ENCODE measurements around the gene CKM. TPM values are rescaled to one million over a fixed set of nuclear protein-coding genes. Genes with fewer than 3 reads are reported as not detected.

Gene CKM
- total RNA-seq, 1 donor from 2014 or later: not detected

DNA sequence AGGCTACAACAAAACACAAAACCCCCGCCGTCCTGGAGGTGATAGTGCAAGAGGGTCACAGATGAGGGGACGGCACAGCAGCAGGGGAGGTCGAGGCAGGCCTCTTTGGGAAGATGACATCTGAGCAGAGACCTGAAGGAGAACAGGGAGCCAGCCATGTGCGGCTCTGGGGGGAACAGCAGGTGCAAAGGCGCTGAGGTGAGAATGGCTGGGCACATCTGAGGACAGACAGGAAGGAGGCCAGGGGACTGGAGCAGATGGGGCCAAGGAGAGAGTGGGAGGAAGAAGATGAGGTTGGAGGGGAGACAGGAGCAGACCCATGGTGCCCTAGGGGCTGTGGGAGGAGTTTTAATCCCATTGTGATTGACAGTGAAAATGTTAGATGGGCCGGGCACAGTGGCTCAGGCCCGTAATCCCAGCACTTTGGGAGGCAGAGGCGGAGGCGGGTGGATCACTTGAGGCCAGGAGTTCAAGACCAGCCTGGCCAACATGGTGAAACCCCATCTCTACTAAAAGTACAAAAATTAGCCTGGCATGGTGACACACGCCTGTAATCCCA lies 1.8 kb upstream of the CKM start:
- H3K4me3 Mint-ChIP-seq: no peak overlapping the region
- no peak overlapping the region for H3K27ac Mint-ChIP-seq (ENCODE audit: unreplicated experiment)
- no peaks in the 10 kb centered on the region for H3K9me3 Mint-ChIP-seq
- no peaks in the 10 kb centered on the region for H3K36me3 Mint-ChIP-seq (ENCODE audit: low read depth)
- peaks cover 18% of the 10 kb centered on the region for H3K4me1 Mint-ChIP-seq
- TF ChIP-seq, protein P1, sequence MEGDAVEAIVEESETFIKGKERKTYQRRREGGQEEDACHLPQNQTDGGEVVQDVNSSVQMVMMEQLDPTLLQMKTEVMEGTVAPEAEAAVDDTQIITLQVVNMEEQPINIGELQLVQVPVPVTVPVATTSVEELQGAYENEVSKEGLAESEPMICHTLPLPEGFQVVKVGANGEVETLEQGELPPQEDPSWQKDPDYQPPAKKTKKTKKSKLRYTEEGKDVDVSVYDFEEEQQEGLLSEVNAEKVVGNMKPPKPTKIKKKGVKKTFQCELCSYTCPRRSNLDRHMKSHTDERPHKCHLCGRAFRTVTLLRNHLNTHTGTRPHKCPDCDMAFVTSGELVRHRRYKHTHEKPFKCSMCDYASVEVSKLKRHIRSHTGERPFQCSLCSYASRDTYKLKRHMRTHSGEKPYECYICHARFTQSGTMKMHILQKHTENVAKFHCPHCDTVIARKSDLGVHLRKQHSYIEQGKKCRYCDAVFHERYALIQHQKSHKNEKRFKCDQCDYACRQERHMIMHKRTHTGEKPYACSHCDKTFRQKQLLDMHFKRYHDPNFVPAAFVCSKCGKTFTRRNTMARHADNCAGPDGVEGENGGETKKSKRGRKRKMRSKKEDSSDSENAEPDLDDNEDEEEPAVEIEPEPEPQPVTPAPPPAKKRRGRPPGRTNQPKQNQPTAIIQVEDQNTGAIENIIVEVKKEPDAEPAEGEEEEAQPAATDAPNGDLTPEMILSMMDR (conservative IDR thresholded peaks at IDR 0.05): no peak
- peaks cover 24% of the 10 kb centered on the region for H3K27me3 Mint-ChIP-seq (ENCODE audit: low read depth)
- DNase-seq (ENCODE audit: low read depth, low spot score): no peak

- Mint-ChIP-seq H3K27me3 (ENCODE audit: low read depth) (peaks cover 24% of the 10 kb centered on the region), H3K36me3 (ENCODE audit: low read depth) (no peaks in the 10 kb centered on the region), H3K27ac (ENCODE audit: unreplicated experiment) (no peak overlapping the region), H3K4me3 (peak overlapping the region; percentile 15), H3K9me3 (no peaks in the 10 kb centered on the region), H3K4me1 (peaks cover 18% of the 10 kb centered on the region)
- TF ChIP-seq, protein P1 (conservative IDR thresholded peaks at IDR 0.05): no peak
- no peak for DNase-seq (ENCODE audit: low read depth, low spot score)
These were observed 1.0 kb upstream of the CKM start for GRCh38 chr19:45323671-45324081.

- H3K4me1 Mint-ChIP-seq: peaks cover 24% of the 10 kb centered on the region
- DNase-seq (ENCODE audit: low read depth, low spot score): no peak
- no peaks in the 10 kb centered on the region for H3K36me3 Mint-ChIP-seq (ENCODE audit: low read depth)
- no peak overlapping the region for H3K27ac Mint-ChIP-seq (ENCODE audit: unreplicated experiment)
- H3K27me3 Mint-ChIP-seq (ENCODE audit: low read depth): peaks cover 38% of the 10 kb centered on the region
- TF ChIP-seq, protein P1 (conservative IDR thresholded peaks at IDR 0.05): no peak
- H3K9me3 Mint-ChIP-seq: no peaks in the 10 kb centered on the region
- no peak overlapping the region for H3K4me3 Mint-ChIP-seq
These were observed 364 bp downstream of the CKM start for GRCh38 chr19:45322311-45322710.

DNA sequence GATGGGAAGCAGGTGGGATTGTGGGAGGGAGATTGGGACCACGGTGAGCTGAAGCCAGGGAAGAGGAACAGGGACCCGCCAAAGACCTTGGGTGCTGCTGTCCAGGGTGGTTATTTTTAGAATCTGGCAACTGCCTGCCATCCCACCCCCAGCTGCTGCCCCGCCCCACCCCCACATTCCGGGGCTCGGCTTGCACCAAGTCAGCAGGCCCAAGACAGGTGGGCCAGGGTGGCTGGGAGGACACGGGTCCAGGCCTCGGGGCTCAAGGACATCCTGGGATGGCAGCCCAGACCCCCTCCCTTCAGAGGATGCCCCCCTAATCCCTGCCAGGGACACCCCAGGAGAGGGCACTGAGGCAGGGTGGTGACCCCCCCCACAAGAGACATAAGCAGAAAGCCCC lies 827 bp downstream of the CKM start:
- no peak for DNase-seq (ENCODE audit: low read depth, low spot score)
- Mint-ChIP-seq H3K36me3 (ENCODE audit: low read depth) (no peaks in the 10 kb centered on the region), H3K4me3 (no peak overlapping the region)

GRCh38 chr19:45320997-45321775 lies 1.5 kb downstream of the CKM start:
- Mint-ChIP-seq H3K36me3 (ENCODE audit: low read depth) (no peaks in the 10 kb centered on the region), H3K9me3 (no peaks in the 10 kb centered on the region), H3K4me1 (peaks cover 21% of the 10 kb centered on the region), H3K4me3 (no peak overlapping the region), H3K27ac (ENCODE audit: unreplicated experiment) (no peak overlapping the region), H3K27me3 (ENCODE audit: low read depth) (peaks cover 44% of the 10 kb centered on the region)
- TF ChIP-seq, protein P1 (conservative IDR thresholded peaks at IDR 0.05): no peak
- no peak for DNase-seq (ENCODE audit: low read depth, low spot score)

More for the DNA sequence above, 827 bp downstream of the CKM start:
- TF ChIP-seq, protein P1 (conservative IDR thresholded peaks at IDR 0.05): no peak
- Mint-ChIP-seq H3K27me3 (ENCODE audit: low read depth) (peaks cover 40% of the 10 kb centered on the region), H3K27ac (ENCODE audit: unreplicated experiment) (no peak overlapping the region), H3K9me3 (no peaks in the 10 kb centered on the region), H3K4me1 (peaks cover 24% of the 10 kb centered on the region)
